ENCODE data around the gene STOML2.

GRCh38 chr9:35112257-35113020 lies 9.5 kb upstream of the STOML2 start:
- TF ChIP-seq POLR2A (IDR thresholded peaks at IDR 0.05) (no peak), CTCF (IDR thresholded peaks at IDR 0.05 in 4 of 5, conservative IDR thresholded peaks at IDR 0.05 in 1 of 5) (no peak)

Data from gastrocnemius medialis (tissue), 4 donors.